Duodenal mucosa (tissue), 2 donors: ENCODE measurements around the gene NLRP6.
"Not testable (repeated sequence)": the region's sequence is repeated elsewhere in the genome, so short reads cannot be mapped to it uniquely, and the experiment has no call there.

Experiments used
- H3K27ac ChIP-seq: one replicate; pipeline ENCODE4 v1.7.0; 2013; ENCODE audit warnings: low read depth, low read length
- H3K27me3 ChIP-seq, 2 donors: one replicate each; pipeline ENCODE4 v1.7.0; 2013; ENCODE audit warnings: low read length in 2 of 2, control low read depth in 1 of 2; ENCODE audit not compliant: insufficient read depth in 2 of 2, control insufficient read depth in 1 of 2
- H3K36me3 ChIP-seq, 2 donors: one replicate each; pipeline ENCODE4 v1.7.0; 2013; ENCODE audit warnings: low read length in 2 of 2, control low read depth in 1 of 2; ENCODE audit not compliant: insufficient read depth in 2 of 2, control insufficient read depth in 1 of 2
- H3K4me1 ChIP-seq, 2 donors: one replicate each; pipeline ENCODE4 v1.7.0; 2013; ENCODE audit warnings: low read length in 2 of 2, control low read depth in 1 of 2; ENCODE audit not compliant: insufficient read depth in 2 of 2, control insufficient read depth in 1 of 2
- H3K4me3 ChIP-seq, 2 donors: one replicate each; pipeline ENCODE4 v1.7.0; 2013; ENCODE audit warnings: low read length in 2 of 2, low read depth in 1 of 2
- H3K9ac ChIP-seq, 2 donors: one replicate each; pipeline ENCODE4 v1.7.0; 2013; ENCODE audit warnings: low read length in 2 of 2, low read depth in 1 of 2
- H3K9me3 ChIP-seq, 2 donors: one replicate each; pipeline ENCODE4 v1.7.0; 2013; ENCODE audit warnings: low read length in 2 of 2, control low read depth in 1 of 2; ENCODE audit not compliant: control insufficient read depth in 1 of 2

The NLRP6 gene

GRCh38 chr11:331358-332060 is 53.3 kb downstream of the NLRP6 start:
- Histone ChIP-seq H3K4me1 (peaks cover 19 to 25% of the 10 kb centered on the region in 2 donors), H3K36me3 (no peaks in the 10 kb centered on the region), H3K27me3 (no peaks in the 10 kb centered on the region), H3K27ac (no peak overlapping the region), H3K9me3 (no peaks in the 10 kb centered on the region), H3K4me3 (no peak overlapping the region), H3K9ac (no peak overlapping the region)

GRCh38 chr11:332651-333480 is 54.7 kb downstream of the NLRP6 start:
- no peaks in the 10 kb centered on the region for H3K27me3 ChIP-seq
- no peak overlapping the region for H3K27ac ChIP-seq
- peaks cover 16 to 21% of the 10 kb centered on the region in 2 donors for H3K4me1 ChIP-seq
- H3K9me3 ChIP-seq, result no peaks in the 10 kb centered on the region
- H3K4me3 ChIP-seq, result no peak overlapping the region
- H3K9ac ChIP-seq, result no peak overlapping the region
- no peaks in the 10 kb centered on the region for H3K36me3 ChIP-seq

GRCh38 chr11:333616-334263 is 55.5 kb downstream of the NLRP6 start:
- H3K27ac ChIP-seq, H3K36me3 ChIP-seq, H3K9ac ChIP-seq, H3K4me3 ChIP-seq, H3K9me3 ChIP-seq, H3K27me3 ChIP-seq: not testable (repeated sequence)
- peaks cover 16 to 21% of the 10 kb centered on the region in 2 donors for H3K4me1 ChIP-seq

- H3K9me3 ChIP-seq, result no peaks in the 10 kb centered on the region
- no peak overlapping the region for H3K27ac ChIP-seq
- no peak overlapping the region for H3K9ac ChIP-seq
- H3K27me3 ChIP-seq, result no peaks in the 10 kb centered on the region
- no peak overlapping the region for H3K4me3 ChIP-seq
- H3K36me3 ChIP-seq, result no peaks in the 10 kb centered on the region
- H3K4me1 ChIP-seq, result peaks cover 16 to 21% of the 10 kb centered on the region in 2 donors
Measured at GRCh38 chr11:334264-334994, 56.2 kb downstream of the NLRP6 start.
